CD14-positive monocyte (primary cell): ENCODE results near the gene GTPBP8. TPM values are rescaled to one million over a fixed set of nuclear protein-coding genes. Genes with fewer than 3 reads are reported as not detected.

Source experiments
- DNase-seq, 3 donors: peaks; one replicate each; pipeline ENCODE4 v3.0.0-alpha.2; 2011 to 2022
- H2AFZ ChIP-seq: 2 replicates; pipeline ENCODE4 v1.6.0; 2012; ENCODE audit warnings: mild to moderate bottlenecking, low read depth, low read length, inconsistent platforms; ENCODE audit not compliant: insufficient read depth, poor library complexity, severe bottlenecking
- H3K27ac ChIP-seq, 2 donors: 1 replicate in 1 of 2; 2 replicates in 1 of 2; pipeline ENCODE4 v1.5.1; 2012 to 2013; ENCODE audit warnings: low read length in 2 of 2, control low read depth in 1 of 2, inconsistent platforms in 1 of 2, low read depth in 1 of 2, mild to moderate bottlenecking in 1 of 2
- H3K27me3 ChIP-seq, 2 donors: one replicate each; pipeline versions ENCODE4 v1.6.0 to v1.6.1; 2011 to 2013; ENCODE audit warnings: low read length in 2 of 2; ENCODE audit not compliant: control insufficient read depth in 2 of 2, insufficient read depth in 2 of 2
- H3K36me3 ChIP-seq, 2 donors: replicated peaks in 1 of 2; 1 replicate in 1 of 2; 2 replicates in 1 of 2; pipeline versions ENCODE4 v1.5.1 to v1.6.1; 2012 to 2013; ENCODE audit warnings: low read length in 2 of 2, control low read depth in 1 of 2, inconsistent platforms in 1 of 2, mild to moderate bottlenecking in 1 of 2; ENCODE audit not compliant: insufficient read depth in 2 of 2, control insufficient read depth in 1 of 2
- H3K4me1 ChIP-seq, 2 donors: 1 replicate in 1 of 2; 2 replicates in 1 of 2; pipeline versions ENCODE4 v1.5.1 to v1.6.1; 2012 to 2013; ENCODE audit warnings: low read length in 2 of 2, control low read depth in 1 of 2, inconsistent platforms in 1 of 2, mild to moderate bottlenecking in 1 of 2, moderate library complexity in 1 of 2; ENCODE audit not compliant: insufficient read depth in 2 of 2, control insufficient read depth in 1 of 2
- H3K4me2 ChIP-seq: replicated peaks from 2 replicates; pipeline ENCODE3; 2012; ENCODE audit warnings: low read length, moderate library complexity, mild to moderate bottlenecking; ENCODE audit not compliant: poor library complexity, severe bottlenecking; ENCODE audit errors: extremely low read depth
- H3K4me3 ChIP-seq, 3 experiments: fragments of 200-600 bp in 1 of 3; sonication (generic) in 1 of 3; replicated peaks in 1 of 3; 1 replicate in 2 of 3; 2 replicates in 1 of 3; pipeline ENCODE4 v1.5.1; 2011 to 2013; ENCODE audit warnings: low read length in 3 of 3, mild to moderate bottlenecking in 3 of 3, control low read depth in 2 of 3, low read depth in 2 of 3, inconsistent platforms in 1 of 3, moderate library complexity in 1 of 3
- H3K79me2 ChIP-seq: 2 replicates; pipeline ENCODE4 v1.6.0; 2012; ENCODE audit warnings: mild to moderate bottlenecking, control low read depth, inconsistent platforms, low read length, moderate library complexity; ENCODE audit not compliant: insufficient read depth
- H3K9ac ChIP-seq: 2 replicates; pipeline ENCODE4 v1.6.0; 2017; ENCODE audit warnings: low read length, mild to moderate bottlenecking; ENCODE audit not compliant: insufficient read depth, poor library complexity, severe bottlenecking
- H3K9me3 ChIP-seq, 2 donors: replicated peaks in 1 of 2; 1 replicate in 1 of 2; 2 replicates in 1 of 2; pipeline versions ENCODE4 v1.5.1 to v1.6.1; 2012 to 2013; ENCODE audit warnings: low read length in 2 of 2, control low read depth in 1 of 2; ENCODE audit not compliant: control insufficient read depth in 1 of 2, insufficient read depth in 1 of 2
- H4K20me1 ChIP-seq: 2 replicates; pipeline ENCODE4 v1.6.0; 2012; ENCODE audit warnings: mild to moderate bottlenecking, low read length, control low read depth, moderate library complexity; ENCODE audit not compliant: insufficient read depth
- H3K27ac Mint-ChIP-seq, 7 donors: one replicate each; pipeline ENCODE4 v1.8.0; 2020; ENCODE audit warnings: mild to moderate bottlenecking in 7 of 7, mixed read lengths in 7 of 7, moderate library complexity in 6 of 7, inconsistent platforms in 2 of 7
- H3K27me3 Mint-ChIP-seq, 3 donors: one replicate each; pipeline ENCODE4 v1.8.0; 2021 to 2022; ENCODE audit warnings: low read depth in 3 of 3, mild to moderate bottlenecking in 3 of 3, mixed read lengths in 3 of 3, moderate library complexity in 3 of 3, inconsistent platforms in 1 of 3
- H3K36me3 Mint-ChIP-seq, 2 donors: one replicate each; pipeline ENCODE4 v1.8.0; 2020; ENCODE audit warnings: mixed read lengths in 2 of 2, inconsistent platforms in 1 of 2, mild to moderate bottlenecking in 1 of 2
- H3K4me1 Mint-ChIP-seq: one replicate; pipeline ENCODE4 v1.8.0; 2020; ENCODE audit warnings: mild to moderate bottlenecking, mixed read lengths
- H3K4me3 Mint-ChIP-seq, 2 donors: one replicate each; pipeline ENCODE4 v1.8.0; 2020; ENCODE audit warnings: mild to moderate bottlenecking in 2 of 2, mixed read lengths in 2 of 2, moderate library complexity in 1 of 2
- H3K9me3 Mint-ChIP-seq, 7 donors: one replicate each; pipeline ENCODE4 v1.8.0; 2020 to 2022; ENCODE audit warnings: mixed read lengths in 7 of 7, mild to moderate bottlenecking in 6 of 7, moderate library complexity in 6 of 7, inconsistent platforms in 2 of 7
- WGBS: methylation state at CpG from one replicate; pipeline ENCODE4 v1.1.5; 2013; ENCODE audit warnings: missing lambda C conversion rate; ENCODE audit not compliant: insufficient coverage; 5-methylcytosine and 5-hydroxymethylcytosine counted together
- intact Hi-C, 2 donors: fragments of 100-400 bp; cut with micrococcal nuclease; formaldehyde crosslinking; loops; one replicate each; pipeline versions ENCODE4 v1.15.0 to v1.15.1; 2023
- polyA plus RNA-seq, 3 donors: library from polyadenylated mRNA; depleted of rRNA in 1 of 3; unstranded in 2 of 3; stranded (reverse) in 1 of 3; fragments of 300-500 nt in 2 of 3; fragments of >200 nt in 1 of 3; fragmentation: Illumina TruSeq in 2 of 3; gene quantifications; 1 replicate in 2 of 3; 2 replicates in 1 of 3; pipeline ENCODE4 v1.2.3, GENCODE V29; 2012 to 2021
- TF ChIP-seq, protein P1 (sequence below): fragments of 200-600 bp; IDR thresholded peaks from one replicate; pipeline ENCODE4 v1.8.0; 2022; ENCODE audit warnings: antibody characterized with exemption, mild to moderate bottlenecking

The GTPBP8 gene
- polyA plus RNA-seq, 3 donors, result 6.0 to 10.8 (median 9.8) TPM

DNA sequence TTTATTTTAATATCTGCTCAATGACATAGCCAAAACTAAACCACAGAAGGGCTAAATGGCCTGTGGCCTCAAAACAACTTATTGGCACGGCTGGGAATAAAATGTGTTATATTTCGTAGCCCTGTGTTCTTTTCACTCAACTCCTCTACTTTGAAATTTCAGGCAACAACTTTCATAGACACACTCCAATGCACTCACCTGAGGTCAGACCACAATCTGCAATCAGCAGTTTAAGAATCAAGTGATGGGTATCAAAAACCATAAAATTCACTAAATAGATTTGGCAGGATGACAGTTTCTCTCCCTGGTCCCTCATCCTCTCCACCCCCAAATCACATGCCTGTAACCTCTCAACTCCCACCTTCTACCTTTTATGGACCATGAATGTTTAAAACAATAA lies 13.8 kb upstream of the GTPBP8 start:
- Histone ChIP-seq H3K4me3 (no peak overlapping the region), H3K9ac (no peak overlapping the region), H3K27ac (peak overlapping the region in 1 of 2 donors; percentile 70), H3K36me3 (no peaks in the 10 kb centered on the region), H3K9me3 (no peaks in the 10 kb centered on the region), H3K79me2 (no peaks in the 10 kb centered on the region), H3K4me2 (no peak overlapping the region), H2AFZ (no peak overlapping the region), H3K27me3 (no peaks in the 10 kb centered on the region), H4K20me1 (no peaks in the 10 kb centered on the region), H3K4me1 (peaks cover 46 to 54% of the 10 kb centered on the region in 2 donors)
- DNase-seq, result no peak
- no peak overlapping the region for H3K4me3 Mint-ChIP-seq
- WGBS, result no CpG with 5 or more reads among the region's 2 CpGs
- H3K9me3 Mint-ChIP-seq, result peaks cover 0 to 1% (median 0%) of the 10 kb centered on the region in 7 donors
- peaks cover 0 to 2% (median 2%) of the 10 kb centered on the region in 3 donors for H3K27me3 Mint-ChIP-seq
- peak overlapping the region in 3 of 7 donors; percentile 52 to 54 (median 54) for H3K27ac Mint-ChIP-seq
- peaks cover 63% of the 10 kb centered on the region for H3K4me1 Mint-ChIP-seq
- H3K36me3 Mint-ChIP-seq, result no peaks in the 10 kb centered on the region
- TF ChIP-seq, protein P1, sequence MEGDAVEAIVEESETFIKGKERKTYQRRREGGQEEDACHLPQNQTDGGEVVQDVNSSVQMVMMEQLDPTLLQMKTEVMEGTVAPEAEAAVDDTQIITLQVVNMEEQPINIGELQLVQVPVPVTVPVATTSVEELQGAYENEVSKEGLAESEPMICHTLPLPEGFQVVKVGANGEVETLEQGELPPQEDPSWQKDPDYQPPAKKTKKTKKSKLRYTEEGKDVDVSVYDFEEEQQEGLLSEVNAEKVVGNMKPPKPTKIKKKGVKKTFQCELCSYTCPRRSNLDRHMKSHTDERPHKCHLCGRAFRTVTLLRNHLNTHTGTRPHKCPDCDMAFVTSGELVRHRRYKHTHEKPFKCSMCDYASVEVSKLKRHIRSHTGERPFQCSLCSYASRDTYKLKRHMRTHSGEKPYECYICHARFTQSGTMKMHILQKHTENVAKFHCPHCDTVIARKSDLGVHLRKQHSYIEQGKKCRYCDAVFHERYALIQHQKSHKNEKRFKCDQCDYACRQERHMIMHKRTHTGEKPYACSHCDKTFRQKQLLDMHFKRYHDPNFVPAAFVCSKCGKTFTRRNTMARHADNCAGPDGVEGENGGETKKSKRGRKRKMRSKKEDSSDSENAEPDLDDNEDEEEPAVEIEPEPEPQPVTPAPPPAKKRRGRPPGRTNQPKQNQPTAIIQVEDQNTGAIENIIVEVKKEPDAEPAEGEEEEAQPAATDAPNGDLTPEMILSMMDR, result no peak
- intact Hi-C loops, result loop anchor here in 1 of 2 donors (5.0 kb wide), 1 partner anchor 335 kb away; the partner anchor contains the start of gene CCDC80

DNA sequence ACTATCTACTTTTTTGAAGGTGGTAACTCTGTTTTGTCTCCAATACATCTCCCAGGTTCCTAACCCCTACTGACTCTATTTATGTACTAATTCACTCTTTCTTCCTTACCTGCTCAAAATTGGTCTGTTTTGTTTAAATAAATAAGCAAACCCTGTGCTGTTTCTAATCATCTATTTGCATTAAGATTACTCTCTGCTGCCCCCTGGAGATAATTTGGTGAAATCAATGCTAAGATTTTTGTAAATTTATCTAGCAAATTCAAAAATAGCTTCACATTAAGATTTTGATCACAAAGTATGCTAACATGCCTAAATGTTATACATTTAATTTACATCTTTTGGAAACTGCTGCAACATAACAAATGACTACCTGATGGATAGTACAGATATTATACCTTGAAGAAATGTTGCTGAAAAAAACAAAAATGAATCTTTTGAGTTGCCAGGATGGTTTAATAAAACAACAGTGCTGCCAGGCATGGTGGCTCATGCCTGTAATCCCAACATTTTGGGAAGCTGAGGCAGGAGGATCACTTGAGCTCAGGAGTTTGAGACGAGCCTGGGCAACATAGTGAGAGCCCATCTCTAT lies 11.4 kb upstream of the GTPBP8 start:
- peak; percentile 33 to 55 (median 39) for DNase-seq
- Histone ChIP-seq H3K79me2 (no peaks in the 10 kb centered on the region), H3K36me3 (no peaks in the 10 kb centered on the region), H3K27ac (no peak overlapping the region), H3K9me3 (no peaks in the 10 kb centered on the region), H3K9ac (no peak overlapping the region), H3K4me1 (peaks cover 41 to 44% of the 10 kb centered on the region in 2 donors), H3K4me2 (no peak overlapping the region), H3K27me3 (no peaks in the 10 kb centered on the region), H4K20me1 (no peaks in the 10 kb centered on the region), H2AFZ (no peak overlapping the region), H3K4me3 (no peak overlapping the region)
- Mint-ChIP-seq H3K27ac (no peak overlapping the region), H3K4me1 (peaks cover 51% of the 10 kb centered on the region), H3K9me3 (peaks cover 0 to 2% (median 0%) of the 10 kb centered on the region in 7 donors), H3K4me3 (no peak overlapping the region), H3K36me3 (no peaks in the 10 kb centered on the region), H3K27me3 (peaks cover 0 to under 1% (median 0%) of the 10 kb centered on the region in 3 donors)
- WGBS, result no CpG with 5 or more reads among the region's 1 CpG
- TF ChIP-seq, protein P1, result peak; percentile 87
- intact Hi-C loops, result loop anchor here in 1 of 2 donors (5.0 kb wide), 1 partner anchor 337 kb away; the partner anchor contains the start of gene CCDC80
